Right lobe of liver (tissue), 4 donors: ENCODE data around the gene TLL1.

ENCODE experiments used
- CTCF ChIP-seq, 4 donors: fragments of 200-600 bp in 3 of 4; fragments of 450-650 bp in 1 of 4; IDR thresholded peaks; one replicate each; pipeline versions ENCODE4 v1.5.1 to v1.8.0; 2016 to 2022; ENCODE audit warnings: antibody characterized with exemption in 4 of 4, mild to moderate bottlenecking in 2 of 4
- POLR2A ChIP-seq: fragments of 450-650 bp; IDR thresholded peaks from one replicate; pipeline ENCODE4 v1.6.1; 2017; ENCODE audit warnings: antibody characterized with exemption, mild to moderate bottlenecking
- donor health status: DM: no; HTN: no; CAD: no.
- donor health status: DM: no; HTN: no; CAD: no.
- donor health status: DM: no; HTN: yes; CAD: no.

- TF ChIP-seq CTCF (IDR thresholded peaks at IDR 0.05) (no peak), POLR2A (no peak)
These were observed 2.4 kb downstream of the TLL1 start for GRCh38 chr4:165875446-165875845.
